ENCODE measurements around the gene CLDN14. TPM values are rescaled to one million over a fixed set of nuclear protein-coding genes. Genes with fewer than 3 reads are reported as not detected.
A peak's percentile ranks its signal among the peaks of the same experiment; 100 is the strongest.

Gene CLDN14
- total RNA-seq, 4 donors from 2014 or later, result 0.20 TPM; not detected in 3

GRCh38 chr21:36434144-36434543 is 45.8 kb downstream of the CLDN14 start:
- Histone ChIP-seq H3K27me3 (no peaks in the 10 kb centered on the region), H3K9me3 (no peaks in the 10 kb centered on the region), H3K4me3 (no peak overlapping the region), H3K4me1 (peaks cover 20% of the 10 kb centered on the region in 2 donors), H3K36me3 (no peaks in the 10 kb centered on the region), H3K27ac (no peak overlapping the region)
- ATAC-seq (no peak), DNase-seq (no peak)
- in situ Hi-C loops (cut with MboI; ENCODE audit: low sequenced_read_pairs in 4 of 4) (no loop called here), intact Hi-C loops (cut with DNase I; ENCODE audit: low total_unique reads) (loop anchor here (5.0 kb wide), 1 partner anchor 548 kb away; no protein-coding TSS in a partner anchor)
- TF ChIP-seq CTCF (IDR thresholded peaks at IDR 0.05 in 4 of 5, conservative IDR thresholded peaks at IDR 0.05 in 1 of 5) (no peak), POLR2A (IDR thresholded peaks at IDR 0.05) (no peak)

- DNase-seq (no peak), ATAC-seq (no peak)
- Histone ChIP-seq H3K9me3 (no peaks in the 10 kb centered on the region), H3K27ac (peak overlapping the region in 2 of 4 donors; percentile 16 to 99), H3K4me1 (peaks cover 28 to 29% of the 10 kb centered on the region in 2 donors), H3K27me3 (no peaks in the 10 kb centered on the region), H3K4me3 (no peak overlapping the region), H3K36me3 (no peaks in the 10 kb centered on the region)
- intact Hi-C loops (cut with DNase I; ENCODE audit: low total_unique reads) (loop anchor here (5.0 kb wide), 1 partner anchor 549 kb away; no protein-coding TSS in a partner anchor), in situ Hi-C loops (cut with MboI; ENCODE audit: low sequenced_read_pairs in 4 of 4) (no loop called here)
- TF ChIP-seq CTCF (IDR thresholded peaks at IDR 0.05 in 4 of 5, conservative IDR thresholded peaks at IDR 0.05 in 1 of 5) (no peak), POLR2A (IDR thresholded peaks at IDR 0.05) (no peak)
Measured at GRCh38 chr21:36433059-36433709, 46.7 kb downstream of the CLDN14 start.

- H3K27ac ChIP-seq, result peak overlapping the region; percentile 96 to 99 (median 97)
Measured at GRCh38 chr21:36431252-36431651, 48.7 kb downstream of the CLDN14 start.

GRCh38 chr21:36430841-36431240 is 49.1 kb downstream of the CLDN14 start:
- ATAC-seq, result peak; percentile 4 to 24
- Histone ChIP-seq H3K27ac (peak overlapping the region; percentile 96 to 99 (median 97)), H3K4me1 (peaks cover 28 to 29% of the 10 kb centered on the region in 2 donors), H3K27me3 (no peaks in the 10 kb centered on the region), H3K9me3 (no peaks in the 10 kb centered on the region), H3K4me3 (peak overlapping the region; percentile 56 to 62 (median 58)), H3K36me3 (no peaks in the 10 kb centered on the region)
- DNase-seq, result peak in 1 of 2 donors; percentile 54
- intact Hi-C loops (cut with DNase I; ENCODE audit: low total_unique reads), result loop anchor here (1.0 to 5.0 kb wide), 4 partner anchors 36 to 551 kb away; partner anchors contain the start of gene MORC3
- TF ChIP-seq CTCF (IDR thresholded peaks at IDR 0.05 in 4 of 5, conservative IDR thresholded peaks at IDR 0.05 in 1 of 5), result no peak
- no peak for TF ChIP-seq POLR2A (IDR thresholded peaks at IDR 0.05)
- in situ Hi-C loops (cut with MboI; ENCODE audit: low sequenced_read_pairs in 4 of 4), result no loop called here

More at GRCh38 chr21:36431252-36431651, 48.7 kb downstream of the CLDN14 start:
- DNase-seq, result no peak
- ATAC-seq, result no peak
- TF ChIP-seq CTCF (IDR thresholded peaks at IDR 0.05 in 4 of 5, conservative IDR thresholded peaks at IDR 0.05 in 1 of 5) (no peak), POLR2A (IDR thresholded peaks at IDR 0.05) (no peak)
- no peaks in the 10 kb centered on the region for H3K27me3 ChIP-seq
- intact Hi-C loops (cut with DNase I; ENCODE audit: low total_unique reads), result loop anchor here (5.0 kb wide), 1 partner anchor 551 kb away; no protein-coding TSS in a partner anchor
- peak overlapping the region in 3 of 4 donors; percentile 56 to 62 (median 57) for H3K4me3 ChIP-seq
- H3K9me3 ChIP-seq, result no peaks in the 10 kb centered on the region
- H3K4me1 ChIP-seq, result peaks cover 28 to 29% of the 10 kb centered on the region in 2 donors
- in situ Hi-C loops (cut with MboI; ENCODE audit: low sequenced_read_pairs in 4 of 4), result no loop called here
- H3K36me3 ChIP-seq, result no peaks in the 10 kb centered on the region

Measured in gastrocnemius medialis (tissue), 4 donors.